LNCAP (cell line): Measurements from ENCODE around the gene BSDC1.

Experiments used
- CTCF ChIP-seq: fragments of 450-650 bp; IDR thresholded peaks from 2 replicates; pipeline ENCODE4 v1.5.1; 2017; ENCODE audit warnings: mild to moderate bottlenecking

Gene BSDC1

GRCh38 chr1:32341186-32341757 lies 53.0 kb downstream of the BSDC1 start:
- TF ChIP-seq CTCF = no peak

- no peak for TF ChIP-seq CTCF
Measured at GRCh38 chr1:32339363-32339978, 54.8 kb downstream of the BSDC1 start.

GRCh38 chr1:32338637-32339145 lies 55.5 kb downstream of the BSDC1 start:
- no peak for TF ChIP-seq CTCF

- TF ChIP-seq CTCF = no peak
Measured at GRCh38 chr1:32337855-32338636, 56.2 kb downstream of the BSDC1 start.

- TF ChIP-seq CTCF = no peak
Measured at GRCh38 chr1:32336963-32337675, 57.1 kb downstream of the BSDC1 start.

- no peak for TF ChIP-seq CTCF
Measured at GRCh38 chr1:32336591-32336932, 57.7 kb downstream of the BSDC1 start.

- TF ChIP-seq CTCF = no peak
Measured at GRCh38 chr1:32335790-32336590, 58.3 kb downstream of the BSDC1 start, which contains the start of gene MARCKSL1. Gene MARCKSL1, minus strand, starts transcription at chr1:32336233. Its CDS starts 200 bp downstream, at chr1:32336033.
